Astrocyte (in vitro differentiated cells and primary cell): ENCODE measurements around the gene BRI3. TPM values are rescaled to one million over a fixed set of nuclear protein-coding genes. Genes with fewer than 3 reads are reported as not detected.

ENCODE experiments used
- DNase-seq: peaks from one replicate; pipeline ENCODE4 v3.0.0-alpha.2; 2010; ENCODE audit warnings: low read depth
- FAIRE-seq: peaks from 2 replicates; lab custom pipeline; 2011; peaks lifted over from hg19 to GRCh38; lab: Jason Lieb, UNC
- H2AFZ ChIP-seq: 2 replicates; pipeline ENCODE4 v1.6.0; 2012; ENCODE audit warnings: low read depth, low read length, inconsistent platforms
- H3K27ac ChIP-seq: 2 replicates; pipeline ENCODE4 v1.5.1; 2011; ENCODE audit warnings: low read depth, low read length, inconsistent platforms
- H3K27me3 ChIP-seq: 2 replicates; pipeline ENCODE4 v1.6.0; 2011; ENCODE audit warnings: low read length, inconsistent platforms; ENCODE audit not compliant: insufficient read depth
- H3K36me3 ChIP-seq: 2 replicates; pipeline ENCODE4 v1.5.1; 2011; ENCODE audit warnings: low read length, inconsistent platforms; ENCODE audit not compliant: insufficient read depth
- H3K4me1 ChIP-seq: 2 replicates; pipeline ENCODE4 v1.5.1; 2011; ENCODE audit warnings: low read length, inconsistent platforms; ENCODE audit not compliant: insufficient read depth
- H3K4me2 ChIP-seq: 2 replicates; pipeline ENCODE4 v1.6.0; 2012; ENCODE audit warnings: low read length, inconsistent platforms
- H3K4me3 ChIP-seq: 2 replicates; pipeline ENCODE4 v1.5.1; 2011; ENCODE audit warnings: low read depth, mild to moderate bottlenecking, low read length, inconsistent platforms; ENCODE audit not compliant: insufficient read depth
- H3K79me2 ChIP-seq: 2 replicates; pipeline ENCODE4 v1.6.0; 2012; ENCODE audit warnings: mild to moderate bottlenecking, low read length, inconsistent platforms; ENCODE audit not compliant: insufficient read depth
- H3K9ac ChIP-seq: 2 replicates; pipeline ENCODE4 v1.6.0; 2012; ENCODE audit warnings: mild to moderate bottlenecking, low read length, inconsistent platforms
- H3K9me3 ChIP-seq: 2 replicates; pipeline ENCODE4 v1.5.1; 2012; ENCODE audit warnings: low read depth, mild to moderate bottlenecking, low read length, inconsistent platforms; ENCODE audit not compliant: insufficient read depth
- H4K20me1 ChIP-seq: 2 replicates; pipeline ENCODE4 v1.6.0; 2012; ENCODE audit warnings: low read length, inconsistent platforms; ENCODE audit not compliant: insufficient read depth
- H3K27ac Mint-ChIP-seq: one replicate; pipeline ENCODE4 v1.8.0; 2021; ENCODE audit warnings: mild to moderate bottlenecking, mixed read lengths; ENCODE audit not compliant: unreplicated experiment
- H3K27me3 Mint-ChIP-seq: one replicate; pipeline ENCODE4 v1.8.0; 2021; ENCODE audit warnings: low read depth, mixed read lengths; ENCODE audit not compliant: unreplicated experiment
- H3K36me3 Mint-ChIP-seq: one replicate; pipeline ENCODE4 v1.8.0; 2021; ENCODE audit warnings: low read depth, mixed read lengths; ENCODE audit not compliant: unreplicated experiment
- H3K4me1 Mint-ChIP-seq: one replicate; pipeline ENCODE4 v1.8.0; 2021; ENCODE audit warnings: low read depth, mixed read lengths; ENCODE audit not compliant: unreplicated experiment
- H3K4me3 Mint-ChIP-seq: one replicate; pipeline ENCODE4 v1.8.0; 2021; ENCODE audit warnings: mild to moderate bottlenecking, moderate library complexity, mixed read lengths; ENCODE audit not compliant: unreplicated experiment
- H3K9me3 Mint-ChIP-seq: one replicate; pipeline ENCODE4 v1.8.0; 2021; ENCODE audit warnings: mild to moderate bottlenecking, mixed read lengths; ENCODE audit not compliant: unreplicated experiment
- EZH2 ChIP-seq: IDR thresholded peaks from 2 replicates; pipeline ENCODE4 v1.6.1; 2012; ENCODE audit warnings: mild to moderate bottlenecking, low read length, inconsistent platforms; ENCODE audit not compliant: insufficient read depth
- total RNA-seq: library from RNA; stranded (reverse); gene quantifications from 2 replicates; pipeline ENCODE4 v1.2.1, GENCODE V29; 2021
- TF ChIP-seq, protein P1 (sequence below): IDR thresholded peaks from 2 replicates; pipeline ENCODE4 v1.5.1; 2011; ENCODE audit warnings: low read depth, mild to moderate bottlenecking, inconsistent platforms, low read length, moderate library complexity; ENCODE audit not compliant: insufficient read depth

Gene BRI3
- total RNA-seq, 1 donor from 2014 or later = 195 TPM

DNA sequence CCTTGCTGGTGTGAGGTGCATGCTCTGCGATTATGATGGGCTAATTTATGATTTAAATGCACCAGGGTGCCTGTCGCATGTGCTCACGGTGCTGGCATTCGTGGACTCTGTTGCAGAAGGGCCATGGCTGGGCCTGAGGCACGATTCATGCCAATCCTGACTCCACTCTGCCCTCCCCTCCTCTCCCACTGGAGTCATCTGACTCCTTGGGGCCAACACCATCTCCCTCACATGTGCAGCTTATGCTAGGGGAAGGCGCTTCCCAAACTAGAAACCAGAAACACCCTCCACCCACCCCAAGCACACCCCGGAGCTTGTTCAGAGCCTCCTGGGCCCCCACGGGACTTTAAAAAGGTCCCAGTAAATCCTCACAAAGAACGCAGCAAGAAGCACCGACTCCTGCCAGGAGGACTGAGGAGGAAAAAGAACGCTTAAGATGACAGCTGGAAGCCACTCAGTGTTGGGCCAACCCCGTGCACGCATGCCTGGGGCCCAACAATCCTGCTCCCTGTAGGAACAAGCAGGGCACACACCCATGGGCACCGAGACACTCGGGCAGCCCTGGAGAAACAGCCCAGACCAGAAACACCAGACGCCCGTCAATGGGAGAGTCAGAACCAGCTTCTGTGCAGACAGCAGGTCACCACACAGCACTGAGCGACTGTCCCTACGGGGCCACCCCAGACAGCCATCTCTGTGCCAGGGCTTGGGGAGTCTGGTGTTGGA lies 14.1 kb downstream of the BRI3 start:
- Histone ChIP-seq H4K20me1 (peaks cover 39% of the 10 kb centered on the region), H2AFZ (no peak overlapping the region), H3K27me3 (no peaks in the 10 kb centered on the region), H3K27ac (no peak overlapping the region), H3K4me2 (no peak overlapping the region), H3K9ac (no peak overlapping the region), H3K36me3 (peaks cover 7% of the 10 kb centered on the region), H3K79me2 (peaks cover 10% of the 10 kb centered on the region), H3K9me3 (no peaks in the 10 kb centered on the region), H3K4me3 (no peak overlapping the region), H3K4me1 (no peaks in the 10 kb centered on the region)
- H3K4me1 Mint-ChIP-seq = no peaks in the 10 kb centered on the region
- no peak overlapping the region for H3K4me3 Mint-ChIP-seq
- H3K36me3 Mint-ChIP-seq = peaks cover 6% of the 10 kb centered on the region
- FAIRE-seq (no peak), DNase-seq (no peak)
- H3K27me3 Mint-ChIP-seq = no peaks in the 10 kb centered on the region
- no peaks in the 10 kb centered on the region for H3K9me3 Mint-ChIP-seq
- no peak for TF ChIP-seq EZH2
- TF ChIP-seq, protein P1, sequence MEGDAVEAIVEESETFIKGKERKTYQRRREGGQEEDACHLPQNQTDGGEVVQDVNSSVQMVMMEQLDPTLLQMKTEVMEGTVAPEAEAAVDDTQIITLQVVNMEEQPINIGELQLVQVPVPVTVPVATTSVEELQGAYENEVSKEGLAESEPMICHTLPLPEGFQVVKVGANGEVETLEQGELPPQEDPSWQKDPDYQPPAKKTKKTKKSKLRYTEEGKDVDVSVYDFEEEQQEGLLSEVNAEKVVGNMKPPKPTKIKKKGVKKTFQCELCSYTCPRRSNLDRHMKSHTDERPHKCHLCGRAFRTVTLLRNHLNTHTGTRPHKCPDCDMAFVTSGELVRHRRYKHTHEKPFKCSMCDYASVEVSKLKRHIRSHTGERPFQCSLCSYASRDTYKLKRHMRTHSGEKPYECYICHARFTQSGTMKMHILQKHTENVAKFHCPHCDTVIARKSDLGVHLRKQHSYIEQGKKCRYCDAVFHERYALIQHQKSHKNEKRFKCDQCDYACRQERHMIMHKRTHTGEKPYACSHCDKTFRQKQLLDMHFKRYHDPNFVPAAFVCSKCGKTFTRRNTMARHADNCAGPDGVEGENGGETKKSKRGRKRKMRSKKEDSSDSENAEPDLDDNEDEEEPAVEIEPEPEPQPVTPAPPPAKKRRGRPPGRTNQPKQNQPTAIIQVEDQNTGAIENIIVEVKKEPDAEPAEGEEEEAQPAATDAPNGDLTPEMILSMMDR = no peak
- peak overlapping the region; percentile 47 for H3K27ac Mint-ChIP-seq

DNA sequence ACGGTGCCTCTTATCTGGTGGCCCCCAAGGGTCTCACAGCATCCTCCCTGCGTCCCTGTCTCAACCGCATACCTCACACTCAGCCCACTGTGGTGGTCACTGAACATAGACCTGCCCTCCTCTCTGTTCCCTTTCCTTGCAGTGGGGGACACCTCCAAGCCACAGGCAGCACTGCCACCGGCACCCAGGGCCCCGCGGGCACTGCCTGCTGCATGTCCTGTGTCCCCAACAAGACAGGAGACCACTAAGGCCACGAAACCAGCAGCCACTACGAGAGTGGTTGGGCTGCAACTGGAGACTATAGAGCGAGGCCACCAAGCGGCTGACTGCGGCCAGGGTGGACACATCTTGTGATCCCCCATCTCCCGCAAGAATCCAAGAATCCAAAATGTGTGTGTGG lies 15.3 kb downstream of the BRI3 start:
- Mint-ChIP-seq H3K27me3 (no peaks in the 10 kb centered on the region), H3K4me1 (peaks cover 4% of the 10 kb centered on the region), H3K36me3 (peaks cover 10% of the 10 kb centered on the region), H3K9me3 (no peaks in the 10 kb centered on the region), H3K4me3 (no peak overlapping the region), H3K27ac (no peak overlapping the region)
- DNase-seq = no peak
- Histone ChIP-seq H3K27me3 (no peaks in the 10 kb centered on the region), H3K4me2 (no peak overlapping the region), H3K36me3 (peaks cover 7% of the 10 kb centered on the region), H3K4me3 (no peak overlapping the region), H2AFZ (no peak overlapping the region), H3K79me2 (peaks cover under 1% of the 10 kb centered on the region), H3K9me3 (no peaks in the 10 kb centered on the region), H3K4me1 (no peaks in the 10 kb centered on the region), H3K9ac (no peak overlapping the region), H4K20me1 (peaks cover 29% of the 10 kb centered on the region), H3K27ac (no peak overlapping the region)
- TF ChIP-seq, protein P1 = no peak
- no peak for TF ChIP-seq EZH2
- no peak for FAIRE-seq

DNA sequence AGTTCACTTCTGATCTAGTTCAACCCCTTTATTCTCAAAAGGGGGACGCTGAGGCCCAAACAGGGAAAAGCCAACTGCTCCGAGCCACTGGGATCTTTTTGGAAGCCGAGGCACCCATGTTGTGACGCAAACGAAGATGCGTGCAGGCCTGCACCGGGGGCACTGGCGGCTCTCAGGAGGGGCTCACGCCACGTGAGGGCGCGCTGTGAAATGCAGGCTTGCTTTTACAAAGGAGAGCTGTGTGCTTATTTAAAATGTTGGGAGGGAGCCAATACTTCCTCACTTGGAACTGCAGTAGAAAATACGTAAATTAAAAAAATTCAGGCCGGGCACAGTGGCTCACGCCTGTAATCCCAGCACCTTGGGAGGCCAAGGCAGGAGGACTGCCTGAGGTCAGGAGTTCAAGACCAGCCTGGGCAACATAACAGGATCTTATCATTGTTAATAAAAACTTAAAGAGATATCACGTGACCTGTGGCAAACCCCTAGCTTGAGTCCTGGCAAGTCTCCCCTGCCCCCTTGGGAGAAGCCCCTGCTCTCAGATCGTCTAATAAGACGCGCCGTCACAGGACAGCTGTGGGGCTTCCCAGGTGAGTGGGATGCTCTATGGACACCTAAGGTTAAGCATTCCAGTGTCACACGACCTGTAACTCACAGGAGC lies 16.3 kb downstream of the BRI3 start:
- Histone ChIP-seq H3K79me2 (no peaks in the 10 kb centered on the region), H3K9ac (no peak overlapping the region), H3K4me2 (no peak overlapping the region), H3K9me3 (no peaks in the 10 kb centered on the region), H3K36me3 (peaks cover 3% of the 10 kb centered on the region), H3K4me1 (no peaks in the 10 kb centered on the region), H2AFZ (no peak overlapping the region), H3K4me3 (no peak overlapping the region), H3K27me3 (no peaks in the 10 kb centered on the region), H3K27ac (no peak overlapping the region), H4K20me1 (peaks cover 20% of the 10 kb centered on the region)
- Mint-ChIP-seq H3K27ac (no peak overlapping the region), H3K36me3 (peaks cover 10% of the 10 kb centered on the region), H3K4me1 (peaks cover 4% of the 10 kb centered on the region), H3K4me3 (no peak overlapping the region), H3K27me3 (no peaks in the 10 kb centered on the region), H3K9me3 (no peaks in the 10 kb centered on the region)
- TF ChIP-seq, protein P1 = no peak
- TF ChIP-seq EZH2 = no peak
- DNase-seq (no peak), FAIRE-seq (no peak)
